Pancreas (tissue), 10 donors: ENCODE measurements around the gene PA2G4. TPM values are rescaled to one million over a fixed set of nuclear protein-coding genes. Genes with fewer than 3 reads are reported as not detected.
A peak's percentile ranks its signal among the peaks of the same experiment; 100 is the strongest.

Experiments used
- ATAC-seq, 4 donors: fragments of 200-7000 bp; cut with Tn5 transposase; one replicate each; pipeline versions ENCODE4 v1.8.0 to v1.9.1; 2020; ENCODE audit warnings: mild to moderate bottlenecking in 4 of 4, moderate library complexity in 4 of 4
- DNase-seq, 6 donors: peaks; one replicate each; pipeline ENCODE4 v3.0.0-alpha.2; 2020
- FAIRE-seq: peaks from 2 replicates; lab custom pipeline; 2012; peaks lifted over from hg19 to GRCh38; lab: Jason Lieb, UNC
- H3K27ac ChIP-seq, 4 donors: fragments of 200-600 bp; sonication (generic); 1 replicate in 3 of 4; 2 replicates in 1 of 4; pipeline versions ENCODE4 v1.5.0 to v1.8.0; 2020
- H3K27me3 ChIP-seq, 4 donors: fragments of 200-600 bp; one replicate each; pipeline ENCODE4 v1.8.0; 2021
- H3K36me3 ChIP-seq, 3 donors: fragments of 200-600 bp; sonication (generic) in 1 of 3; one replicate each; pipeline versions ENCODE4 v1.5.0 to v1.8.0; 2020 to 2021
- H3K4me1 ChIP-seq, 3 donors: fragments of 200-600 bp; one replicate each; pipeline ENCODE4 v1.8.0; 2021
- H3K4me3 ChIP-seq, 4 donors: fragments of 200-600 bp; sonication (generic) in 2 of 4; one replicate each; pipeline versions ENCODE4 v1.5.0 to v1.8.0; 2020 to 2021
- H3K9me3 ChIP-seq, 4 donors: fragments of 200-600 bp; one replicate each; pipeline ENCODE4 v1.8.0; 2021
- WGBS, 2 donors: extraction: QIAGEN DNeasy Blood & Tissue Kit; methylation state at CpG; one replicate each; pipeline ENCODE4 v1.1.7; 2013; 5-methylcytosine and 5-hydroxymethylcytosine counted together
- intact Hi-C, 3 donors: fragments of 100-400 bp; cut with DNase I; formaldehyde crosslinking; loops; one replicate each; pipeline versions ENCODE4 v1.11.1 to v1.14.2; 2022
- polyA plus RNA-seq, 2 donors: library from polyadenylated mRNA; stranded (reverse); fragments of 200-250 nt; gene quantifications; one replicate each; pipeline ENCODE4 v1.2.3, GENCODE V29; 2013
- total RNA-seq, 6 donors: library from RNA; stranded (reverse); fragmentation: NEBNext Ultra II Directional in 4 of 6; extraction: Animal tissue kit (Norgen Biotek cat#: 25700) in 4 of 6; gene quantifications; one replicate each; pipeline versions ENCODE4 v1.2.1 to v1.2.4, GENCODE V29; 2021 to 2023
- TF ChIP-seq, protein P1 (sequence below), 4 donors: fragments of 200-600 bp; sonication (generic) in 3 of 4; IDR thresholded peaks; one replicate each; pipeline versions ENCODE4 v1.5.0 to v1.8.0; 2021; ENCODE audit warnings: antibody characterized with exemption in 4 of 4
- donor health status: healthy with polysubstance abuse.
- donor health status: DM: no; HTN: no; CAD: no; lungs with moderate emphysema.
- donor health status: DM: no; HTN: no; CAD: no.
- donor health status: control.
- donor health status: control.
- donor health status: Bipolar disorder and iron deficiency.
- donor health status: DM: yes; HTN: yes; CAD: no.
- donor health status: DM: no; HTN: no; CAD: no.
- donor health status: DM: no; HTN: no; CAD: no.
- donor health status: DM: yes; HTN: yes; CAD: no.

PA2G4 gene
- total and polyA plus RNA-seq, 8 donors, result 30.1 to 59.8 (median 41.8) TPM

DNA sequence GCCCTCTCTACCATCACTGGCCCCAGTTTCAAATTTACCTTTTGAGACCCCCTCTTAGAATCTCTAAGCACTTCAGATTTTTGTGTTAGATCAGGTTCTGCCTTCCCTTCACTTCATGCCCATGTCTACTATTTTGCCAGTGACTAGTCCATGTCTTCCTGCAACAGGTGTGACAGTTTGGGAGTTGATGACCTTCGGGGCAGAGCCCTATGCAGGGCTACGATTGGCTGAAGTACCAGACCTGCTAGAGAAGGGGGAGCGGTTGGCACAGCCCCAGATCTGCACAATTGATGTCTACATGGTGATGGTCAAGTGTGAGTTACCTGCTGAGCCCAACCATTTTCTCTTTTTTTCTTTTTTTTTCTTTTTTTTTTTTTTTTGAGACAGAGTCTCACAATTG lies 5.8 kb upstream of the PA2G4 start:
- FAIRE-seq (no peak), ATAC-seq (no peak), DNase-seq (no peak)
- 82 to 83% methylated on average over 3 of the region's 3 CpGs for WGBS, 2 donors
- TF ChIP-seq, protein P1, sequence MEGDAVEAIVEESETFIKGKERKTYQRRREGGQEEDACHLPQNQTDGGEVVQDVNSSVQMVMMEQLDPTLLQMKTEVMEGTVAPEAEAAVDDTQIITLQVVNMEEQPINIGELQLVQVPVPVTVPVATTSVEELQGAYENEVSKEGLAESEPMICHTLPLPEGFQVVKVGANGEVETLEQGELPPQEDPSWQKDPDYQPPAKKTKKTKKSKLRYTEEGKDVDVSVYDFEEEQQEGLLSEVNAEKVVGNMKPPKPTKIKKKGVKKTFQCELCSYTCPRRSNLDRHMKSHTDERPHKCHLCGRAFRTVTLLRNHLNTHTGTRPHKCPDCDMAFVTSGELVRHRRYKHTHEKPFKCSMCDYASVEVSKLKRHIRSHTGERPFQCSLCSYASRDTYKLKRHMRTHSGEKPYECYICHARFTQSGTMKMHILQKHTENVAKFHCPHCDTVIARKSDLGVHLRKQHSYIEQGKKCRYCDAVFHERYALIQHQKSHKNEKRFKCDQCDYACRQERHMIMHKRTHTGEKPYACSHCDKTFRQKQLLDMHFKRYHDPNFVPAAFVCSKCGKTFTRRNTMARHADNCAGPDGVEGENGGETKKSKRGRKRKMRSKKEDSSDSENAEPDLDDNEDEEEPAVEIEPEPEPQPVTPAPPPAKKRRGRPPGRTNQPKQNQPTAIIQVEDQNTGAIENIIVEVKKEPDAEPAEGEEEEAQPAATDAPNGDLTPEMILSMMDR (IDR thresholded peaks at IDR 0.05), result no peak
- H3K27ac ChIP-seq, result no peak overlapping the region
- peaks cover 0 to 84% (median 15%) of the 10 kb centered on the region in 3 donors for H3K36me3 ChIP-seq
- intact Hi-C loops, result no loop called here
- H3K4me3 ChIP-seq, result no peak overlapping the region
- H3K4me1 ChIP-seq, result peaks cover 0 to 5% (median 4%) of the 10 kb centered on the region in 3 donors
- H3K9me3 ChIP-seq, result no peaks in the 10 kb centered on the region
- no peaks in the 10 kb centered on the region for H3K27me3 ChIP-seq

- H3K36me3 ChIP-seq, result peaks cover 0 to 72% (median 9%) of the 10 kb centered on the region in 3 donors
- DNase-seq (no peak), ATAC-seq (no peak), FAIRE-seq (no peak)
- 87 to 92% methylated on average over 4 of the region's 4 CpGs for WGBS, 2 donors
- no peaks in the 10 kb centered on the region for H3K27me3 ChIP-seq
- H3K27ac ChIP-seq, result no peak overlapping the region
- intact Hi-C loops, result no loop called here
- H3K4me3 ChIP-seq, result no peak overlapping the region
- TF ChIP-seq, protein P1 (IDR thresholded peaks at IDR 0.05), result no peak
- peaks cover 0 to 5% (median 4%) of the 10 kb centered on the region in 3 donors for H3K4me1 ChIP-seq
- H3K9me3 ChIP-seq, result no peaks in the 10 kb centered on the region
These were observed 4.6 kb upstream of the PA2G4 start for GRCh38 chr12:56099787-56100186.

GRCh38 chr12:56101045-56101444 lies 3.3 kb upstream of the PA2G4 start:
- WGBS, 2 donors, result 87% methylated on average over 14 of the region's 14 CpGs
- Histone ChIP-seq H3K36me3 (peaks cover 0 to 60% (median 9%) of the 10 kb centered on the region in 3 donors), H3K4me3 (no peak overlapping the region), H3K4me1 (peaks cover 0 to 11% (median 6%) of the 10 kb centered on the region in 3 donors), H3K9me3 (no peaks in the 10 kb centered on the region), H3K27me3 (no peaks in the 10 kb centered on the region), H3K27ac (no peak overlapping the region)
- intact Hi-C loops, result no loop called here
- TF ChIP-seq, protein P1 (IDR thresholded peaks at IDR 0.05), result no peak
- FAIRE-seq (no peak), ATAC-seq (no peak), DNase-seq (no peak)

- 40 to 44% methylated on average over 1 of the region's 1 CpG for WGBS, 2 donors
- ATAC-seq, result no peak
- no peak for FAIRE-seq
- peaks cover 0 to 55% (median 10%) of the 10 kb centered on the region in 3 donors for H3K36me3 ChIP-seq
- TF ChIP-seq, protein P1 (IDR thresholded peaks at IDR 0.05), result no peak
- no peaks in the 10 kb centered on the region for H3K27me3 ChIP-seq
- no peaks in the 10 kb centered on the region for H3K9me3 ChIP-seq
- no peak for DNase-seq
- intact Hi-C loops, result no loop called here
- H3K4me1 ChIP-seq, result peaks cover 0 to 22% (median 8%) of the 10 kb centered on the region in 3 donors
- no peak overlapping the region for H3K4me3 ChIP-seq
- no peak overlapping the region for H3K27ac ChIP-seq
These were observed 1.7 kb upstream of the PA2G4 start for GRCh38 chr12:56102683-56103065.

DNA sequence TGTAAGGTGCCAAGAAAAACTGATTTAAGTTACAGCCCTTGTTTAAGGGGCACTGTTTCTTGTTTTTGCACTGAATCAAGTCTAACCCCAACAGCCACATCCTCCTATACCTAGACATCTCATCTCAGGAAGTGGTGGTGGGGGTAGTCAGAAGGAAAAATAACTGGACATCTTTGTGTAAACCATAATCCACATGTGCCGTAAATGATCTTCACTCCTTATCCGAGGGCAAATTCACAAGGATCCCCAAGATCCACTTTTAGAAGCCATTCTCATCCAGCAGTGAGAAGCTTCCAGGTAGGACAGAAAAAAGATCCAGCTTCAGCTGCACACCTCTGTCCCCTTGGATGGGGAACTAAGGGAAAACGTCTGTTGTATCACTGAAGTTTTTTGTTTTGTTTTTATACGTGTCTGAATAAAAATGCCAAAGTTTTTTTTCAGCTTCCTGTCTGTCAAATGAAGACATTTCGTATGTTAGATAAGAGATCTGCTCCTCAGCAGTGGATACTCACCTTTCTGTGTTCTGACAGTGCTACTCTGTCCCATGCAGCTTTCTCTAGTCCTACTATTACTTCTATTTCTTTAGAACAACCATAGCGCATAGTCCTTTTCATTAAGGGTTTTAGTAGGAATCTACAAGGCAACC lies 1.2 kb upstream of the PA2G4 start:
- Histone ChIP-seq H3K4me3 (peak overlapping the region in 2 of 4 donors; percentile 59 to 86), H3K27me3 (no peaks in the 10 kb centered on the region), H3K4me1 (peaks cover 0 to 22% (median 8%) of the 10 kb centered on the region in 3 donors), H3K9me3 (no peaks in the 10 kb centered on the region), H3K36me3 (peaks cover 0 to 55% (median 15%) of the 10 kb centered on the region in 3 donors), H3K27ac (peak overlapping the region in 2 of 4 donors; percentile 77 to 79)
- no peak for DNase-seq
- TF ChIP-seq, protein P1 (IDR thresholded peaks at IDR 0.05), result no peak
- ATAC-seq, result no peak
- FAIRE-seq, result no peak
- WGBS, 2 donors, result 27 to 36% methylated on average over 6 of the region's 6 CpGs
- intact Hi-C loops, result no loop called here
